KMS-11 (cell line): ENCODE measurements around the gene APH1A.
A peak's percentile ranks its signal among the peaks of the same experiment; 100 is the strongest.

Experiments used
- H2AFZ ChIP-seq: fragments of 200-600 bp; sonication (generic); 2 replicates; pipeline ENCODE4 v1.6.1; 2016; ENCODE audit warnings: antibody characterized with exemption, mixed run types, low read depth
- H3K27ac ChIP-seq: fragments of 200-600 bp; sonication (generic); 2 replicates; pipeline ENCODE4 v1.6.1; 2016; ENCODE audit warnings: mild to moderate bottlenecking, mixed run types
- H3K27me3 ChIP-seq: fragments of 200-600 bp; sonication (generic); 2 replicates; pipeline ENCODE4 v1.6.1; 2017; ENCODE audit warnings: mild to moderate bottlenecking, low read depth, mixed run types, moderate library complexity; ENCODE audit not compliant: insufficient read depth
- H3K36me3 ChIP-seq: fragments of 200-600 bp; sonication (generic); 2 replicates; pipeline ENCODE4 v1.6.1; 2017; ENCODE audit warnings: mild to moderate bottlenecking, mixed run types; ENCODE audit not compliant: insufficient read depth
- H3K4me1 ChIP-seq: fragments of 200-600 bp; sonication (generic); 2 replicates; pipeline ENCODE4 v1.6.1; 2016; ENCODE audit warnings: mild to moderate bottlenecking, low read depth, mixed run types; ENCODE audit not compliant: poor library complexity, severe bottlenecking
- H3K4me2 ChIP-seq: fragments of 200-600 bp; sonication (generic); 2 replicates; pipeline ENCODE4 v1.7.0; 2016; ENCODE audit warnings: mild to moderate bottlenecking, mixed run types
- H3K4me3 ChIP-seq: fragments of 200-600 bp; sonication (generic); IDR thresholded peaks from 2 replicates; pipeline ENCODE4 v1.6.1; 2017; ENCODE audit warnings: low read depth, low read length, mixed read lengths; ENCODE audit not compliant: insufficient read depth
- H3K79me2 ChIP-seq: fragments of 200-600 bp; sonication (generic); 2 replicates; pipeline ENCODE4 v1.6.1; 2016; ENCODE audit warnings: low read depth, mixed run types; ENCODE audit not compliant: insufficient read depth
- H3K9ac ChIP-seq: fragments of 200-600 bp; sonication (generic); 2 replicates; pipeline ENCODE4 v1.6.1; 2016; ENCODE audit warnings: mild to moderate bottlenecking, mixed run types
- H4K20me1 ChIP-seq: fragments of 200-600 bp; sonication (generic); 2 replicates; pipeline ENCODE4 v1.6.1; 2016; ENCODE audit warnings: mild to moderate bottlenecking, mixed run types; ENCODE audit not compliant: insufficient read depth
- CTCF ChIP-seq: fragments of 200-600 bp; sonication (generic); conservative IDR thresholded peaks from 2 replicates; pipeline ENCODE4 v1.6.1; 2017; ENCODE audit warnings: low read depth, mild to moderate bottlenecking, antibody characterized with exemption, low read length, moderate library complexity, mixed read lengths

Gene APH1A

DNA sequence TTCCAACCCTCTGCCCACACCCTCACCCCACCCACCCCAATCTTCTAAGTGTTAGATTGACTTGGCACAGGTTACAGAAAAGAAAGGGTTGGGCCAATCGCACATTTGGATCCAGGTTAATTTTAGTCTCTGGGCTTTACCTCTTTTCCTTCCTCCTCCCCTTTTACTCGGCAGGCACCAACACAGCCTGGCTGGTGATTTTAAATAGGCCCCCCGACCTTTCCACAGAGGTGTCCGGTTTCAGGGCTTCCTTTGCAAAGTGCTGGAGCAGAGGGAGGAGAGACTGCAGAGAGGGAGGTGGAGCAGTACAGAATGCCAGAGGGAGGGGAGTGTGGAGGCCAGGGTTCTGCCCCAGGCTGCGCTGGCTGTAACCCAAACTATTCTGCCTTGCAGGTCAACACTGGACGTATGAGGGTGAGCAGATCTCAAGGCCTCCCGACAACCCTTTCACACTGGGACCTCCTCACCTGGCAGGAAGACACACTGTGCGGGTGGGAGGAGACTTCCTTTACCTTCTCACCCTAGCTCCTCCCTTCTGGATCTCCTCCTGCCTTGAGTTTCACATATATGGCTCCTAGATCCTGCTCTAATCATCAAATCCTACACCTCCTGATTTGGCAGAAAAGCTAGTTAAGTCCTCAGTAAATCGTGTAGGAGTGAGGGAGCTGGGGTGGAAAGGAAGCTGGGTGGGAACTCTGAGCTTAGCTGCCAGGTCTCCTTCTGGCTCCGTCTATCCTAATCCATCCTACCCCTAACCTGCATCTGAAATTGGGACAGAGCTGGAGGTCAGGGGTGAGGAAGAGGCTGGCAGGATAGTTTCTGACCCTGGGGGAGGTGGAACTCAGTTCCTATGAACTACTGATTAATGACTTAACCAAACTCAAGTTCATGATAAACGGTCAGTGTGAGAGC, 8.8 kb downstream of the APH1A start:
- H3K9ac ChIP-seq = no peak overlapping the region
- no peak for TF ChIP-seq CTCF
- H3K4me2 ChIP-seq = no peak overlapping the region
- H3K36me3 ChIP-seq = no peaks in the 10 kb centered on the region
- no peak overlapping the region for H3K4me3 ChIP-seq
- H4K20me1 ChIP-seq = no peaks in the 10 kb centered on the region
- no peak overlapping the region for H2AFZ ChIP-seq
- no peak overlapping the region for H3K27ac ChIP-seq
- peaks cover 17% of the 10 kb centered on the region for H3K27me3 ChIP-seq
- H3K79me2 ChIP-seq = no peaks in the 10 kb centered on the region
- peaks cover 13% of the 10 kb centered on the region for H3K4me1 ChIP-seq

DNA sequence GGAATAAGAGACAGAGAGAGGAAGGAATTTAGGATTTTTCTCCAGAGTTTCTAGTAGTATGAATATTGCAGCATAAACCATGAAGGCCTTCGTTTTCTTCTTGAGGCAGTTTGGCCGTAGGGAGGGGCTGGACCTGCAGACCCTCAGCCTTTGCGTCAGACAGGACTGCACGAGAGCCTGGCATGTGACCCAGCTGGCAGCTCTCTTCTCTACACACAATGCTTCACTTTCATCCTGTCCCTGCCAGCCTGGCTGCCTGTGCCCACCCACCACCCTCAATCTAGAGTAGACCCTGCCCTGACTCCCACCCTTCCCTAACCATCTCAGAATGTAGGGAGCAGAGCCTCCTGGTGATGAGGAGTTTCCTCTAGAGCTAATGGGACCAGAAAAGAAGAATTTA, 9.6 kb downstream of the APH1A start:
- TF ChIP-seq CTCF = no peak
- no peaks in the 10 kb centered on the region for H3K79me2 ChIP-seq
- H3K27ac ChIP-seq = no peak overlapping the region
- no peak overlapping the region for H3K4me3 ChIP-seq
- no peak overlapping the region for H3K9ac ChIP-seq
- no peak overlapping the region for H2AFZ ChIP-seq
- H4K20me1 ChIP-seq = no peaks in the 10 kb centered on the region
- H3K36me3 ChIP-seq = no peaks in the 10 kb centered on the region
- peaks cover 17% of the 10 kb centered on the region for H3K27me3 ChIP-seq
- H3K4me2 ChIP-seq = no peak overlapping the region
- peaks cover 13% of the 10 kb centered on the region for H3K4me1 ChIP-seq

GRCh38 chr1:150257624-150258585, 10.9 kb downstream of the APH1A start, which contains the start of gene CA14:
TSS of gene CA14 (plus strand) at chr1:150257774. CDS start at chr1:150258129, 355 bp downstream.
- H3K9ac ChIP-seq = no peak within 1 kb of the TSS

More at GRCh38 chr1:150257624-150258585, 10.9 kb downstream of the APH1A start, which contains the start of gene CA14:
- Histone ChIP-seq H3K27me3 (peaks cover 17% of the 10 kb centered on the region), H3K4me3 (no peak within 1 kb of the TSS), H3K79me2 (no peaks in the 10 kb centered on the region), H3K4me2 (no peak within 1 kb of the TSS; the same call in 1 of the 2 replicates), H3K27ac (no peak within 1 kb of the TSS), H3K36me3 (no peaks in the 10 kb centered on the region), H4K20me1 (no peaks in the 10 kb centered on the region), H2AFZ (no peak within 1 kb of the TSS), H3K4me1 (peaks cover 13% of the 10 kb centered on the region)
- TF ChIP-seq CTCF = 0 out of 2 replicates have a peak, but pooled peaks have one; percentile 26
